Umbilical cord (tissue), 2 donors: ENCODE measurements around the gene CFAP410. TPM values are rescaled to one million over a fixed set of nuclear protein-coding genes. Genes with fewer than 3 reads are reported as not detected.
"Not testable (repeated sequence)": the region's sequence is repeated elsewhere in the genome, so short reads cannot be mapped to it uniquely, and the experiment has no call there.

Experiments used
- DNase-seq: peaks from one replicate; pipeline ENCODE4 v3.0.0-alpha.2; 2015; ENCODE audit warnings: low spot score
- total RNA-seq: library from RNA; depleted of rRNA; stranded (reverse); fragments of >200 nt; gene quantifications from one replicate; pipeline ENCODE4 v1.2.3, GENCODE V29; 2014; ENCODE audit warnings: low replicate concordance; ENCODE audit not compliant: insufficient read depth

The CFAP410 gene
- total RNA-seq, 1 donor from 2014 or later, result 14.4 TPM

- DNase-seq, result no peak
Measured at GRCh38 chr21:44351535-44352252, 12.5 kb upstream of the CFAP410 start.

DNA sequence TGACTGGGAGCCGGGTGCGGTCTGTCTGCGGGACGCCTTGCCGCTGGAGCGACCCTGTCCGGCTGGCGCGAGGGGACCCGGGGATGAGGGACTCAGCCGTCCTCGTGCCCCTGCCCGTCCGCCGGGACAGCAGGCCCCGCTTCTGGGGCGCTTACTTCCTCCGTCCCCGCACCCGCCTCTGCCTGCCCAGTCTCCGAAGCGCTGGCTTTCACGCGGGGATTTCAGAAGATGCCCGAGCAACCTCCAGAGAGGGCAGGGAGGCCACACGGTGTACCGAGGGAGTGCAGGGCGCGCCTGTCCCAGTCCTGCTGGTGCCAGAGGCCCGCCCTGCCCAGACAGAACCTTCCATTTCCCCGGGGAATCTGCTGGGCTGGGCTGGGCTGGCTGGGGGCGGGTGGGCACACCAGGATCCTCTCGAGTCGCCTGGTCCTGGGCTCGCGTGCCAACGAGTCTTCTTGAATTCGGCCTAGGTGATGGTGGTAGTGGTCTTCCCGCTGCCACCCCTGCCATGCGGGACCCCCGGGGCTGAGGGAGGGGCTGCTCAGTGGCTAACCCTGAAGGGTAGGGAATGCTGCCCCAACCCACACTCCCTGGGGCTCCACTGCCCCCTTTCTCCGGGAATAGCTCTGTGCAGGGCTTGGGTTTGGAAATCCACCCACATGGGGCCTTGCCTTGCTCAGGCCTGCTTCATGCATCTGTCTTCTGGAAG is 11.7 kb upstream of the CFAP410 start:
- no peak for DNase-seq

GRCh38 chr21:44349847-44350772 is 10.9 kb upstream of the CFAP410 start:
- DNase-seq, result no peak

- no peak for DNase-seq
Measured at GRCh38 chr21:44349416-44349846, 10.2 kb upstream of the CFAP410 start.

GRCh38 chr21:44348861-44349260 is 9.7 kb upstream of the CFAP410 start:
- no peak for DNase-seq

- no peak for DNase-seq
Measured at GRCh38 chr21:44347911-44348451, 8.8 kb upstream of the CFAP410 start.

GRCh38 chr21:44345495-44345894 is 6.3 kb upstream of the CFAP410 start:
- DNase-seq, result no peak

DNA sequence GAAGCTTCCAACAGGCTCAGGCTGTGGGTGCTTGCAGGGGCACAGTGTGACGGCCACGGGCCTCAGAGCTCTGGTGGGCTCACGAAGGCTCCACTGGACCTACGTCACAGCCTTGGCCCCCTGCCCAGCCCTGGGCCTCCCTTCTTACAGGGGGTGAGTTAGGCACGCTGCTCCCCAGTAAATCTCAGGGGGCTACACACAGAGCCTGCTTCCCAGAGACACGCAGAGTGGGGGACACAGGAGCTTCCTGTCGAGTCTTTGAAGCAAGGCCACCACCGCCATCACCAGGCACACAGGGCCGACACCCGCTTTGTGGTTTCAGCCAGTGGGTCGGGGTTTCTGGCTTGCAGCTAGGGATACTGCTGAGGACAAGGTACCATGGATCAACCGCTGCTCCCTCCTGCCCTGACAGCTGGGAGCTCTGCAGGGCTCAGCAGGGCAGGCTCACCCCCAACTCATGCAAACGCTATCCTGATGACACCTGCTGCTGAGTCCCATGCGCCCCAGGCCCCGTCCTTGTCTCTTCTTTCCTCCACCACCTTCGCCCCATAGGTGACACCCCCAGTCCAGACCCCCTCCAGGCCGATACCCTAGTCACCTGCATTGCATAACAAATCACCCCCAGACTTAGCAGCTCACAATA is 5.5 kb upstream of the CFAP410 start:
- DNase-seq, result no peak

DNA sequence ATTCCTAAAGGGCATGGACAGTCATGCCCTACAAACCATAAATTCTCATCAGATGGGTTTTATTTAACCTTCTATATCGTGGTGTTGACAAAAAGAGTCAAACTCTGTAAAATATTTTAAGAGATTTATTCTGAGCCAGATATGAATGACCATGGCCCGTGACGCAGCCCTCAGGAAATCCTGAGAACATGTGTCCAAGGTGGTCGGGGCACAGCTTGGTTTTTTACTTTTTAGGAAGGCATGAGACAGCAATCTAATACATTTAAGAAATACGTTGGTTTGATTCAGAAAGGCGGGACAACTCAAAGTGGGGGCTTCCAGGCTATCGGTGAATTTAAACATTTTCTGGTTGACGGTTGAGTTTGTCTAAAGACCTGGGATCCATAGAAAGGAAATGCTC is 3.8 kb upstream of the CFAP410 start:
- not testable (repeated sequence) for DNase-seq

- not testable (repeated sequence) for DNase-seq
Measured at GRCh38 chr21:44341726-44342458, 2.7 kb upstream of the CFAP410 start.

GRCh38 chr21:44337941-44338895 is 972 bp downstream of the CFAP410 start:
- DNase-seq, result peak; percentile 64

- no peak for DNase-seq
Measured at GRCh38 chr21:44337449-44337848, 1.7 kb downstream of the CFAP410 start.

DNA sequence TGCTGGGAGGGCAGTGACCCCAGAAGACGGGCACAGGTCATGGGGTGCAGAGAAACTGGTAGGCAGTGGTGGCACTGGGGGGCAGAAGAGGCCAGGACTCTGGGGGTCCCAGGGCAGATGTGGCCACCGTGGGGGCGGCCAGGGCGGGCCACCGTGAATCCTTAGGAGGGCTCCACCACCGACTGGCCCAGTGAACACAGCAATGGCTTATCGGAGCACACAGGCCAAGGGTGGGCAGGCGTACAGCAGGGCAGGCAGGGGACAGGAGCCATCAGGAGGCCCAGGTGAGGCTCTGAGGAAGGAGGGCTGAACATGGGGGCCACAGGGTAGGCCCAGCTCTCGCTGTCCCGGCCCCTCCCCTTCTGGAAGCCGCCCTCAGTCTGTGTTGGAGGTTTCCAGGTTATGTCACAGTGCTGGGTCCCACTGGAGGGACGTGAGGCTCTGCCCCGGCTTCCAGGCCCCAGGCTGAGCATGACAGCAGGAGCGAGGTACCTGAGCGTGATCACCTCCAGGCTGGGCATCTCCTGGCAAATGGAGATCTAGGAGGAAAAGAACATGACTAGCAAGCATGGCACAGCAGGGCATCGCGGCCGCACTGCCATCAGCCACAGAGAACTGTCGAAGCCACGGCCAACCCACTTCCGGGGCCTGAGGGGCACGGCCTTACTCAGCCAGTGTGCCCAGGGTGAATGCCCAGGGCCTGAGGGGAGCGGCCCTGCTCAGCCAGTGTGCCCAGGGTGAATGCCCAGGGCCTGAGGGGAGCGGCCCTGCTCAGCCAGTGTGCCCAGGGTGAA is 3.7 kb downstream of the CFAP410 start:
- no peak for DNase-seq

GRCh38 chr21:44334329-44335030 is 4.7 kb downstream of the CFAP410 start:
- DNase-seq, result no peak

DNA sequence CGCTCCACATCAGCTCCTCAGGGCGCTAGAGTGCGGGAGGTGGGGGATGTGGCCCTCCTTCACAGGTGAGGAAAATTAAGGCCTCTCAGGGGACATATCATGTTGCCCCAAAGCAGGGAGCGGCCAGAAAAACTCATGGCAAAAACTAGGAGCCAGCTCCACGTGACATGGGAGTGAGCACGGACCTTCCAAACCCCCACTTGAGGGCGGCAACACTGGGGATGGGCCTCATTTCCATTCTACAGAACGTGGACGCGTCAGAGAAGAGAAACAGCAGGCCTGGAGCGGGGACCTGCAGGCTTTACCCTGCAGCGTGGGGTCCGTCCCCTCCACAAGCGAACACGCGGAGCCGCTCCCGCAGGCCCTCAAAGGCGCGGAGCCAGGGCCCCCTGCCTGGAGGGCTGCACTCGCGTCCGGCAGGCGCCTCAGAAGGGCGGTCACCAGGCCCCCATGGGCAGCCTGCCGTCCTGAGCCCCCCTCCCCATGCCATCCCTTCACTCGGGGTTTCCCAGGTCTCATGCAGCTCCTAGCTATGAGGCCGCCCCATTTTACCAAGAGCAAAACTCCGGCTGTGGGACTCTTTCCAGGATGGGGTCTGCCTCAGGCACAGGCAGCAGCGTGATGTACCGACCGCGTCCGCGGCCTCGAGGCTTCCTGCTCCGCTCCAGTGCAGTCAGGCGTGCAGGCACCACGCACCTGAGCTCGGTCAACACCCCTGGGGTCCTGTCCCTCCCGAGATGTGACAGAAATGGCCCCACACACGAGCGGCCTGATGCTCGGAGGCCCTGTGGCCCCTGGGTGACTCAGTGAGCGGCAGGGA is 5.5 kb downstream of the CFAP410 start:
- peak; percentile 33 for DNase-seq

DNA sequence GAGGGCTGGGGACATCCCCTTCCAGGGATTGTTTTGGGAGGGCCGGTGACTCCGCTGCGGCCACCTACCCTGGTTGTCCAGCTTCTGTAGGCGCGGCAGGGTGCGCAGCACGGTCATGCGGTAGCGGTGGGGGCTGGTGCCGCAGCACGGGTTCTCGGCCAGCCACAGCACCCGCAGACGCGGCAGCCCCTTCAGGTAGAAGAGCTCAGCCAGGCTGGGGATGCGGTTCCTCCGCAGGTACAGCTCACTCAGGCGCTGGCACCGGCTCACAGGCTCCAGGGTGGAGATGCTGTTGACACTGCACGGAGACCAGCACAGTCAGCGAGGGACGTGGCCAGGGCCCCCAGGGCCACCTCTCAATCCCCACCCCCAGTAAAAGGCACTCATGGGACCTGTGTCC is 6.2 kb downstream of the CFAP410 start:
- DNase-seq, result no peak

DNA sequence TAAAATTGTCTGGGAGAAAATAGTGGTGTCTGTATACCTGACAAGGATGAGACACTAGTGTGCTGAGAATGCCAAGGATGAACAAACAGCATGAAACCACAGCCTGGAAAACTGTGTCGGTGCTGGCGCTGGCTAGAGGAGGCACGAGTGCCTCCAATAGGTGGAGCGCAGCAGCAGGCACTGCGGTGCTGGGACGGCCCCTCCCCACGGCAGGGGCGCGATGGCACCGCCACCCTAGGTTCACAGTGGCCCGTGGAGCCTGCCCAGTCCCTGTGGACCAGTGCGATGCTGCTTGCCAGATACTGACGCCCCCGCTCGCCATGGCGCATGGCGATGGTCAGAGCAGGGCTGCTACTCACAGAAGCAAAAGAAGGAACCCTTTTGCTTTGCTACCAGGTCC is 6.8 kb downstream of the CFAP410 start:
- no peak for DNase-seq
